ENCODE results near the gene FOXD1. TPM values are rescaled to one million over a fixed set of nuclear protein-coding genes. Genes with fewer than 3 reads are reported as not detected.

FOXD1 gene
- total RNA-seq, 1 experiment from 2014 or later: 2.8 TPM

DNA sequence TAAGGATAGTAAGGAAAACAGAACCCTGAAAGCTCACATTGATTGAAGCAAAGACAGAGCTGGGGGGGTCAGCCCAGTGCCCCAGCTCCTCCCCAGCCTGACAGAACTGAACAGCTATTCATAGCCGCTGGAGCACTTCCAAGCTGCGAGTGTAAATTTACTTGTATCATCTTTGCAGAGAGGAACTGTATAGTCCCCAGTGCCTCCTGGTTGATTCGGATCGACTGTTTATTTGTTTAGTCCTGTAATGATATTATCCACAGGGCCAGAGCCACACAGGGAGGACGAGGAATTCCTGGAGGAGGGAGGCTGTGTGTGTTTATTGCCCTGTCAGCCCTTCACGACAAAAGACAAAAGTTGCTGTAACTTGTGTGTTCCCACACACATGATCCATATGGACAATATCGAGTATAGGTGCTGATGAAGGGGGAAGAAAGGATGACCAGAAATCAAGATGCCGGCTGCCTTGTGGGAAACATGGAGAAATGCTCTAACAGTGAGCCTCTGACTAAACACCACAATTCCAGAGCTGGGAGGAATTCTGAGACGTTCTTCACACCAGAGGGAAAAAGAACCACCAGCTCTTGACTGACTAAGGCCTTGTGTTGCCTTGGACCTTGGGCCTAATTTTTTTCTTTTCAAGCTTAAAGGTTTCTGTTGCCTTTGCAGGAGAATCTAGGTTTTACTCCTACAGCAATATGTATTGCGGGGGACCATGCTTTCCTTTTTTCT lies 31.1 kb downstream of the FOXD1 start:
- Histone ChIP-seq H3K27me3 (replicated peaks; ENCODE audit: control insufficient read depth, insufficient read depth, low read length) (no peaks in the 10 kb centered on the region), H3K36me3 (ENCODE audit: control insufficient read depth, insufficient read depth, low read length) (no peaks in the 10 kb centered on the region), H3K4me3 (ENCODE audit: low read depth, low read length) (no peak overlapping the region), H3K4me1 (no peaks in the 10 kb centered on the region), H3K9me3 (no peaks in the 10 kb centered on the region; the same call in 1 of the 2 replicates)
- intact Hi-C loops (cut with micrococcal nuclease; ENCODE audit: unreplicated experiment): no loop called here
- POLR2A ChIA-PET: no interaction called here
- Mint-ChIP-seq H3K4me1 (ENCODE audit: low read depth, unreplicated experiment) (no peaks in the 10 kb centered on the region), H3K4me3 (ENCODE audit: unreplicated experiment) (no peak overlapping the region), H3K36me3 (ENCODE audit: insufficient read depth, unreplicated experiment) (no peaks in the 10 kb centered on the region), H3K27me3 (ENCODE audit: insufficient read depth, unreplicated experiment) (peaks cover 4% of the 10 kb centered on the region), H3K27ac (ENCODE audit: unreplicated experiment) (no peak overlapping the region), H3K9me3 (ENCODE audit: unreplicated experiment) (no peaks in the 10 kb centered on the region)
- no TSS peak for BruUV-seq (replicated peaks)
- TF ChIP-seq, protein P1, sequence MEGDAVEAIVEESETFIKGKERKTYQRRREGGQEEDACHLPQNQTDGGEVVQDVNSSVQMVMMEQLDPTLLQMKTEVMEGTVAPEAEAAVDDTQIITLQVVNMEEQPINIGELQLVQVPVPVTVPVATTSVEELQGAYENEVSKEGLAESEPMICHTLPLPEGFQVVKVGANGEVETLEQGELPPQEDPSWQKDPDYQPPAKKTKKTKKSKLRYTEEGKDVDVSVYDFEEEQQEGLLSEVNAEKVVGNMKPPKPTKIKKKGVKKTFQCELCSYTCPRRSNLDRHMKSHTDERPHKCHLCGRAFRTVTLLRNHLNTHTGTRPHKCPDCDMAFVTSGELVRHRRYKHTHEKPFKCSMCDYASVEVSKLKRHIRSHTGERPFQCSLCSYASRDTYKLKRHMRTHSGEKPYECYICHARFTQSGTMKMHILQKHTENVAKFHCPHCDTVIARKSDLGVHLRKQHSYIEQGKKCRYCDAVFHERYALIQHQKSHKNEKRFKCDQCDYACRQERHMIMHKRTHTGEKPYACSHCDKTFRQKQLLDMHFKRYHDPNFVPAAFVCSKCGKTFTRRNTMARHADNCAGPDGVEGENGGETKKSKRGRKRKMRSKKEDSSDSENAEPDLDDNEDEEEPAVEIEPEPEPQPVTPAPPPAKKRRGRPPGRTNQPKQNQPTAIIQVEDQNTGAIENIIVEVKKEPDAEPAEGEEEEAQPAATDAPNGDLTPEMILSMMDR (IDR thresholded peaks at IDR 0.05; ENCODE audit: insufficient read depth in 1 of 2, low read depth in 1 of 2, low read length in 1 of 2, severe bottlenecking in 1 of 2, unreplicated experiment in 1 of 2): no peak
- no peak for DNase-seq
- CTCF ChIA-PET: interaction anchor here (0.5 kb wide), 1 partner anchor 24 kb away, joined by 7 read pairs; no protein-coding TSS in a partner anchor

DNA sequence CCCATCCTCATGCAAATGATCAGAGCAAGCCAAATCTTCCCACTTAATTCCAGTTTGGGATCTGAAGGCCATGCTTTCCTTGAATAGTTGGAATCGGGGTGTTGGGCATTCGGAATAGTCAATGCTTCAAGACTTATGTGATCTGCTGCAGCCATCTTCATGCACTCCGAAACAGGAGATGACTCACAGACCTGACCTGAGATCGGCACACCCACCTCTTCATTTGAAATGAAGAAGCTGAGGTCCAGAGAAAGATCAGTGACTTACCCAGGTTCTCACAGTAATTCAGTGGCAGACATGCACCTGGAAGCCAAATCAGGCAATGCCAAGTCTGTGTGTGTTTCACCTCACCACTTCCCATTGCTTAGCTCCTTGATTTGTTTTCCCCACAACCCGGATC lies 33.0 kb downstream of the FOXD1 start:
- H3K36me3 Mint-ChIP-seq (ENCODE audit: insufficient read depth, unreplicated experiment): no peaks in the 10 kb centered on the region
- intact Hi-C loops (cut with micrococcal nuclease; ENCODE audit: unreplicated experiment): no loop called here
- peaks cover 4% of the 10 kb centered on the region for H3K27me3 Mint-ChIP-seq (ENCODE audit: insufficient read depth, unreplicated experiment)
- H3K9me3 ChIP-seq: no peaks in the 10 kb centered on the region; the same call in 1 of the 2 replicates
- no peaks in the 10 kb centered on the region for H3K4me1 Mint-ChIP-seq (ENCODE audit: low read depth, unreplicated experiment)
- TF ChIP-seq, protein P1 (IDR thresholded peaks at IDR 0.05; ENCODE audit: insufficient read depth in 1 of 2, low read depth in 1 of 2, low read length in 1 of 2, severe bottlenecking in 1 of 2, unreplicated experiment in 1 of 2): no peak
- ChIA-PET CTCF (no interaction called here), POLR2A (no interaction called here)
- no peak for DNase-seq
- no peak overlapping the region for H3K4me3 ChIP-seq (ENCODE audit: low read depth, low read length)
- H3K9me3 Mint-ChIP-seq (ENCODE audit: unreplicated experiment): no peaks in the 10 kb centered on the region
- no peak overlapping the region for H3K27ac Mint-ChIP-seq (ENCODE audit: unreplicated experiment)
- BruUV-seq (replicated peaks): no TSS peak
- H3K4me3 Mint-ChIP-seq (ENCODE audit: unreplicated experiment): no peak overlapping the region
- H3K27me3 ChIP-seq (replicated peaks; ENCODE audit: control insufficient read depth, insufficient read depth, low read length): no peaks in the 10 kb centered on the region
- H3K36me3 ChIP-seq (ENCODE audit: control insufficient read depth, insufficient read depth, low read length): no peaks in the 10 kb centered on the region
- no peaks in the 10 kb centered on the region for H3K4me1 ChIP-seq

DNA sequence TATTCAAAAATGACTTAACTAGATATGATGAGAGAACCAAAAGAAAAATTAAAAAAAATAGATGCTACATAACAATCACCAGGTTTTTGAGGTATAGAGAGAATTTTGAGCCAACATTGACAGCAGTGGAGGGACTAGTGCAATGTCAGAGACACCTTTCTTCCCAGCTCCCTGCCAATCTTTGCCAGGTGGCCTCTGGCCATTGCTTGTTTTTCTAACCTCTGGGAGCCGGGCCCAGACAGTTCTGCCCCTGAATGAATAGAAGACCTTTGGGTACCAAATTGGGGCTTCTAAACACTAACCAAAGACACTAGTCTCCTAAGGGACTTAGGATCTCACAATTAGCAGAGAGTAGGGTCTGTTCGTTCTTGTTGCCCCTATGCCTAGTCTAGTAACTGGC lies 33.4 kb downstream of the FOXD1 start:
- Histone ChIP-seq H3K4me1 (no peaks in the 10 kb centered on the region), H3K36me3 (ENCODE audit: control insufficient read depth, insufficient read depth, low read length) (no peaks in the 10 kb centered on the region), H3K4me3 (ENCODE audit: low read depth, low read length) (no peak overlapping the region), H3K9me3 (no peaks in the 10 kb centered on the region; the same call in 1 of the 2 replicates), H3K27me3 (replicated peaks; ENCODE audit: control insufficient read depth, insufficient read depth, low read length) (no peaks in the 10 kb centered on the region)
- Mint-ChIP-seq H3K9me3 (ENCODE audit: unreplicated experiment) (no peaks in the 10 kb centered on the region), H3K27ac (ENCODE audit: unreplicated experiment) (no peak overlapping the region), H3K4me3 (ENCODE audit: unreplicated experiment) (no peak overlapping the region), H3K27me3 (ENCODE audit: insufficient read depth, unreplicated experiment) (peaks cover 4% of the 10 kb centered on the region), H3K4me1 (ENCODE audit: low read depth, unreplicated experiment) (no peaks in the 10 kb centered on the region), H3K36me3 (ENCODE audit: insufficient read depth, unreplicated experiment) (no peaks in the 10 kb centered on the region)
- intact Hi-C loops (cut with micrococcal nuclease; ENCODE audit: unreplicated experiment): no loop called here
- CTCF ChIA-PET: no interaction called here
- no peak for DNase-seq
- TF ChIP-seq, protein P1 (IDR thresholded peaks at IDR 0.05; ENCODE audit: insufficient read depth in 1 of 2, low read depth in 1 of 2, low read length in 1 of 2, severe bottlenecking in 1 of 2, unreplicated experiment in 1 of 2): no peak
- no TSS peak for BruUV-seq (replicated peaks)
- POLR2A ChIA-PET: no interaction called here
